Neural cell (in vitro differentiated cells): ENCODE data around the gene SAE1.

Experiments used
- CTCF ChIP-seq: fragments of 450-650 bp; IDR thresholded peaks from 2 replicates; pipeline ENCODE4 v1.5.1; 2014; ENCODE audit warnings: antibody characterized with exemption, mild to moderate bottlenecking, moderate library complexity; ENCODE audit not compliant: poor library complexity, severe bottlenecking
- EP300 ChIP-seq: fragments of 450-650 bp; conservative IDR thresholded peaks from 2 replicates; pipeline ENCODE4 v1.6.1; 2014; ENCODE audit warnings: antibody characterized with exemption, mild to moderate bottlenecking, moderate library complexity; ENCODE audit not compliant: poor library complexity, severe bottlenecking
- EZH2 ChIP-seq: fragments of 200-600, 300-800 bp; shearing (Covaris generic), sonication (generic); IDR thresholded peaks from 2 replicates; pipeline ENCODE4 v1.6.1; 2014; ENCODE audit warnings: antibody characterized with exemption, low read length, borderline replicate concordance, mild to moderate bottlenecking; ENCODE audit not compliant: insufficient read depth, poor library complexity, severe bottlenecking
- MXI1 ChIP-seq: fragments of 450-650 bp; conservative IDR thresholded peaks from 2 replicates; pipeline ENCODE4 v1.6.1; 2014; ENCODE audit warnings: antibody characterized with exemption, mild to moderate bottlenecking; ENCODE audit not compliant: poor library complexity, severe bottlenecking
- POLR2AphosphoS5 ChIP-seq: IDR thresholded peaks from 2 replicates; pipeline ENCODE4 v1.6.1; 2012
- RAD21 ChIP-seq: fragments of 450-650 bp; conservative IDR thresholded peaks from 2 replicates; pipeline ENCODE4 v1.6.1; 2014; ENCODE audit warnings: antibody characterized with exemption, mild to moderate bottlenecking, moderate library complexity
- TAF1 ChIP-seq: IDR thresholded peaks from 2 replicates; pipeline ENCODE4 v1.6.1; 2012; ENCODE audit warnings: low read depth

DNA sequence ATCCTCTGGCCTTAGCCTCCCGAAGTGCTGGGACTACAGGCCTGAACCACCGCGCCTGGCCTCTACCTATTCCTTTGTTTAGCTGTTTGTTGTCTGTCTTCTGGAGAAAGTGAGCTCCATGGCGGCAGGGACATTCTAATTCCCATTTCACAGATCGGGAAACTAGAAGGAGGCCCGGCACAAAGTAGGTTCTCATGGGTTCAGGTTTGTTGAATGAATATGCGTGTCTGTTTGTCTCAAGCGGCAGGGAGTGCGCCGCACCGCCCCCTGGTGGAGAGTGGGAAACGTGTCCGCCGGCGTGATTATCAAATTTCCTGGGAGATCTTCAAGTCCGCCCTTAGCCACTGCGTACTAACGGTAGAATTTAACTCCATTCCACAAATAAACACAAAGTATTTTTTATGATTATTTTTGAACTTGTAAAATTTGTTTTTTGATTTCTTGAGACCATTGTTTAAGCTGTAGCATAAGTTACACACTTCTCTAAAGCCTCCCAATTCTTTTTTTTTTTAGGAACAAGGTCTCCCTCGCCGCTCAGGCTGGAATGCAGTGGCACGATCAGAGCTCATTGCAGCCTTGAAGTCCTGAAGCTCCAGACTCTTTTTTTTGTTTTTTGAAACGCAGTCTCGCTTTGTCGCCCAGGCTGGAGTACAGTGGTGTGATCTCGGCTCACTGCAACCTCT, 116.8 kb downstream of the SAE1 start:
- TF ChIP-seq EP300 (no peak), TAF1 (no peak), MXI1 (no peak), CTCF (peak; percentile 81), EZH2 (no peak), POLR2AphosphoS5 (no peak), RAD21 (peak; percentile 64)
